NCI-H2227 (cell line): Measurements from ENCODE around the gene SLC66A2.
A peak's percentile ranks its signal among the peaks of the same experiment; 100 is the strongest.
"Not testable (repeated sequence)": the region's sequence is repeated elsewhere in the genome, so short reads cannot be mapped to it uniquely, and the experiment has no call there.

ENCODE experiments used
- DNase-seq: peaks from one replicate; lab custom pipeline; 2025; ENCODE audit not compliant: unreplicated experiment; lab: John Stamatoyannopoulos, UW

SLC66A2 gene

GRCh38 chr18:79869591-79870300, 81.7 kb downstream of the SLC66A2 start:
- no peak for DNase-seq

DNA sequence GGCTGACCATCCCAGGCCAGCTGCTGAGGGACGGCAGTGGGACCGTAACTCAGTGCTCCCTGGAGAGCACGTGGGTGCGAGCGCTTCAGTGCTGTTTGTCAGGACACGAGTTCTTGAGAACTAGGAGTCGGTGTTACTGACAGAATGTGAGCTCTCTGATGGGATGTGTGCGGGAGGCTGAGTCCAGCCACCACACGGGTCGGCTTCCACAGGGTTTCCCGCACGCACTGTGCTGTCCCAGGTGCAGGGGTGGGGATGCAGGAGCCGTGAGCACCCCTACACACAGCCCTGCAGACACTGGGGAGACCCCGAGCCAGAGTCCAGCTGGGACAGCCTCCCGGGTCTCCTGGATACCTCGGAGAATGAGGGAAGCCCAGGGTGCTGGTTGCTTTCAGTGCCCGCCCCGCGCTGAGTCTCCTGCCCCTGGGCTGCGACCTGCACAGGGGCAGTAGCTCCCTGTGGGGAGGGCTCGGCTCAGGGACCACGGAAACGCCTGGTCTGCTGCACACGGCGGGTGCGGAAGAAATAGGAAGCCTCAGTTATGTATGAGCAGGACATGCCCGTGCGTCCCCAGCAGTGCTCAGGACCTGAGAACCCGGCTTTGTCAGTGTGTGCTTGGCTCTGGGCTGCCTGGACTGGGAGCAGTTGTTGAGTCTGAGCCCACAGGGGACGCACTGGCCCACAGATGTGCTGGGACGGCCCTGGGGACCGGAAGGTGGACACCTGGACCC, 82.5 kb downstream of the SLC66A2 start:
- no peak for DNase-seq

DNA sequence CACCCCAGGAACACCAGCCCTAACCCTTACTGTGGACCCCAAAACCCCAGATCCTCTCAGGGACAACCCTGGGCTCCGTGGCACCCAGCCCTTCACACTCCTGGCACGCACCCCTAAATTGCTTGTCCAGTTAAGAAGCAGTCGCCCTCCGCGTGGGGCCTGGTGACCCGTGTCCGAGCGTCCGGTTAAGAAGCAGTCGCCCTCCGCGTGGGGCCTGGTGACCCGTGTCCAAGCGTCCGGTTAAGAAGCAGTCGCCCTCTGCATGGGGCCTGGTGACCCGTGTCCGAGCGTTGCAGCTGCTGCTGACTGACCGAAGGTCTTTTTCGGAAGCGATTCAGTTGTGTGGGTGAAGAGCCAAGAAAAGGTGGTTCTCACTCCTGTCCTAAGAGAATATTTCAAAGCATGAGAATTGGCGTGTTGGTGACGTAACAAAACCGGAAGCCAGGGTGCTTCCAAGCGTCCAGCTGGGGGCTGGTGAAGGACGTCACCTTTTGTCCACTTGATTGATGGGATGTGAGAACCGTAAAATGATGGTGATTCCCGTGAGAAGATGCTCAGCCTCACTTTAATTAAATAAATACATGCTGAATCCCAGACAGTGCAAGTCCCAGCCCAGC, 83.2 kb downstream of the SLC66A2 start:
- no peak for DNase-seq

GRCh38 chr18:79867666-79868065, 83.8 kb downstream of the SLC66A2 start:
- DNase-seq, result no peak

- DNase-seq, result no peak
These were observed 84.4 kb downstream of the SLC66A2 start for GRCh38 chr18:79866889-79867574.

- not testable (repeated sequence) for DNase-seq
These were observed 85.5 kb downstream of the SLC66A2 start for GRCh38 chr18:79865951-79866350.

DNA sequence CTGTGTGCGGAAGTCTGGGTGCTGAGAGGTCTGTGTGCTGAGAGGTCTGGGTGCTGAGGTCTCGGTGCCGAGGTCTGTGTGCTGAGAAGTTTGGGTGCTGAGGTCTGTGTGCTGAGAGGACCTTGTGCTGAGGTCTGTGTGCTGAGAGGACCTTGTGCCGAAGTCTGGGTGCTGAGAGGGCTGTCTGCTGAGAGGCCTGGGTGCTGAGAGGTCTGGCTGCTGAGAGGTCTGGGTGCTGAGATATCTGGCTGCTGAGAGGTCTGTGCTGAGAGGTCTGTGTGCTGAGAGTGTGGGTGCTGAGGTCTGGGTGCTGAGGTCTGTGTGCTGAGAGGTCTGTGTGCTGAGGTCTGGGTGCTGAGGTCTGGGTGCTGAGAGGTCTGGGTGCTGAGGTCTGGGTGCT, 86.5 kb downstream of the SLC66A2 start:
- not testable (repeated sequence) for DNase-seq

DNA sequence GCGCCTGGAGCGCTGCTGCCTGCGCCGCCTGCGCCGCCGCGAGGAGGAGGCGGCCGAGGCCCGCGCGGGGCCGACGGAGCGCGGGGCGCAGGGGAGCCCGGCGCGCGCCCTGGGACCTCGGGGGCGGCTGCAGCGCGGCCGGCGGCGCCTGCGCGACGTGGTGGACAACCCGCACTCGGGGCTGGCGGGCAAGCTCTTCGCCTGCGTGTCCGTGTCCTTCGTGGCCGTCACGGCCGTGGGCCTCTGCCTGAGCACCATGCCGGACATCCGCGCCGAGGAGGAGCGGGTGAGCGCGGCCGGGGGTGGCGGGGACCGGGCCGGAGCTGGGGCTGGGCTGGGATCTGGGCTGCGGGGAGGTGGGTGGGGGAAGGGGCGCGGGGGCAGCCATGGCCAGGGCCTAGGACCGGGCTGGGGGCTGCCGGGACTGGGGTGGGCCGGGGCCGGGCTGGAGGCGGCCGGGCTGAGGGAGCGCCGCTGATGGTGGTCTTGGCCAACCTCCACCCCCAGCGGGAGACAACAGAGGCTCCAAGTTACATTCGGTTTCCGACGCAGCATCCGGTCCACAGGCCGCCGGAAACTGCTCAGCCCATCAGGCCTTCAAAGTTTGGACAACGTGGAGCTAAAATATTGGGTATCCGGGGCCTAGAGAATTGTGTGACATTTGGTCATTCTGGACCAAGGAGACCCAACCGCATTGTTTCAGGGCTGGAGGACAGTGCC, 87.3 kb downstream of the SLC66A2 start:
- DNase-seq, result no peak

DNA sequence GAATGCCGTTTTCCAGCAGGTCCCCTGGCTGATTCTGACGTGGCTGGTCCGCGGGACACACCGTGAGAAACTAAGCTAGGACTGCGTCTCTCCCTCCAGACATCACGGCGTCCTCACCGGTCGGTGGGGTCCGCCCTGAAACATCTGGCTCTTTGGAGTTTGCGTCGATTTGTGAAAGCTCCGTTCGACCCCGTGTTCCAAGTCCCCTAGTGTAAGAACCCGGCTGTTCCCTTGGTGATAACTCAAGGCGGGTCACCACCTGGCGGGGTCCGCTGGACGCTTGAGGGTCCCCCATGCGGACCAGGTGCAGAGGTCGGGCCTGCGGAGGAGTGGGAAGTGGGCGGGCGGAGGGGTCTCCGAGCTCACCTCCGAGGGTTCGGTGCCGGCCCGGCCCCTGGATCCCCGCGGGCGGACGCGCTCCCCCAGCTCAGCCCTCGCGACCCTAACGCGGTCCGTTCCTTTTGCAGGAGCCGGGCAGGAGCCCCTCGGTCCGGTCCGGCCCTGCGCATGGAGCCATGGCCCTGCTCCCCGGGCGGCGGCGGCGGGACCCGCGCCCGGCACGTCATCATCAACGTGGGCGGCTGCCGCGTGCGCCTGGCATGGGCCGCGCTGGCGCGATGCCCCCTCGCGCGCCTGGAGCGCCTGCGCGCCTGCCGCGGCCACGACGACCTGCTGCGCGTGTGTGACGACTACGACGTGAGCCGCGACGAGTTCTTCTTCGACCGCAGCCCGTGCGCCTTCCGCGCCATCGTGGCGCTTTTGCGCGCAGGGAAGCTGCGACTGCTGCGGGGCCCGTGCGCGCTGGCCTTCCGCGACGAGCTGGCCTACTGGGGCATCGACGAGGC, 88.1 kb downstream of the SLC66A2 start:
- DNase-seq, result no peak

GRCh38 chr18:79862562-79862961, 88.9 kb downstream of the SLC66A2 start:
- no peak for DNase-seq

DNA sequence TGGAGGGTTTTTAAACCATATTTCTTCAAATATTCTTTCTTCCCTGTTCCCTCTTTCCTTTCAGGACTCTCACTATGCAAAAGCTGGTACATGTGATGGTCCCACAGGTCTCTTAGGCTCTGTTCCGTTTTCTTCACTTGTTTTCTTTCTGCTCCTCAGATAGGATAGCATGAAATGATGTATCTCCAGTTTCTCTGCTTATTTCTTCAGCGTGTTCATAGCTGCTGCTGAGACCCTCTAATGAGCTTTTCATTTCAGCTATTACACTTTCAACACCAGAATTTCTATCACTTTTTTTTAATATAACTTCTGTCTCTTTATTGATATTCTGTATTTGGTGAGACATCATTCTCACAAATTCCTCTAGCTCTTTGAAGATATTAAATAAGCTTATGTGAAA, 89.8 kb downstream of the SLC66A2 start:
- DNase-seq, result no peak

GRCh38 chr18:79859314-79859713, 92.1 kb downstream of the SLC66A2 start:
- no peak for DNase-seq

DNA sequence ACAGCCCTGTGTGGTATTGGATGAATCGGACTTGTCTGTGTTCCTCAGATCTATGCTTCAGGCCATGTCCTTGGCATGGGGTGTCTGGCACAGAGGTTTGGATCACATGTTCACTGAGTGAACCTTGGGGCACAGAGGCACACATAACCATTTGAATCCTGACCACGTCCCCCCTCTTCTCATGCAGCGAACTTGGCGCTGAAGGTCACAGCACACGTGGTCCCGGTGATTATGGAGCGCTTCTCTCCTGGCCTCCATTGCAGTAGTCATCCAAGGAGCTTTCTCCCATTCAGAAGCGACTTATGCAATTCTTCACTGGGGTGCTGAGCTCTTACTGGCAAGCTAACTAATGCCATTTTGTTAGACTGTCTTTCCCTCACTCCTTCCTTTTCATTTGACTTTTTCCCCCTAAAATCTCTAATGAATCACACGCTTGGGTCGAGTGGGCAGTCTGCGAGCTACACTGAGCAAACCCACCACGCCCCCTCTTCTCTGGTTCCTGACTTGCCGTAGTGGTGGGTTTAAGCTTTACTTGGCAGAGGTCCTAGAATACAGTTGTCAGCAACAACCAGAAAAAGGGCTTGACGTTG, 94.3 kb downstream of the SLC66A2 start:
- DNase-seq, result peak; percentile 7

DNA sequence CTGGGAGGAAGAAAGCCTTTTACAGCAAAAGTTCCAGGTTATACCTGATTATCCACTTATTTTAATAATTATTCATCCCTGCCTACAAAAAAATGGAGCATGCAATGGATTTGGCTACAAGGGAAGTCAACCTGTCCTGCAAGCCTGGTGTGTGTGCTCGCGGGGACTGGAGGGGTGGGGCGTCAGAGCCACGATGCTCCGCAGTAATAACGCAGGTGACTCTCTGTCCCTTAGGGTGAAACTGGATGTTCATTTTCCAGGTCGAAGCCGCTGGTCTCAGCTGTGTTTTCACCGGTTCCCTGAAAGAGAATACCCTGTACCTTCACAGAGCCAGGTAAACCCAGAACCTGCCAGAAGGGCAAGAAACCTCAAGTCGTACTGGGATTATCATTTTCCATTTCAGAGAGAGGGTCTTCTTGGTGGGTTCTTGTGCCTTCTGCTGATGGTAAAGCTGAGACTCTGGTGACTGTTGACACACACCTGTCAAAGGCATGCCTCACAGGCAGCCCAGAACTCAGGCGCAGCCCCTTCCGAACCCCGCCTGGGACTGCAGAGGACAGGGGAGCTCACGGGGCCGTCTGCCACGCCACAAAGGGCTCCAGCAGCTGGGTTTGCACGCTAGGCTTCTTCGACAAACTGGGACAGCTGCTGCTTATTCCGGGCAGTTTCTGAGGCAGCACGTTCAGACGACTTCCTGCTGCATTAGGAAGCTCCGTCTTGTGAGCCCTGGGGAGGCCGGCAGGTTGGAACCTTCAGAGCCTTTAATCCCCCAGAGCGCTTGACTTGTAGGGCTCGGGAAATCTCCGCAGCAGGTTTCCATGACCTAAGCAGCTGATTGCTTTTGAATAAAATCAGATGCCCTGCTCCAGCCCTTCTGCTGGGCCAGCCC, 95.1 kb downstream of the SLC66A2 start:
- peak; percentile 34 for DNase-seq

DNA sequence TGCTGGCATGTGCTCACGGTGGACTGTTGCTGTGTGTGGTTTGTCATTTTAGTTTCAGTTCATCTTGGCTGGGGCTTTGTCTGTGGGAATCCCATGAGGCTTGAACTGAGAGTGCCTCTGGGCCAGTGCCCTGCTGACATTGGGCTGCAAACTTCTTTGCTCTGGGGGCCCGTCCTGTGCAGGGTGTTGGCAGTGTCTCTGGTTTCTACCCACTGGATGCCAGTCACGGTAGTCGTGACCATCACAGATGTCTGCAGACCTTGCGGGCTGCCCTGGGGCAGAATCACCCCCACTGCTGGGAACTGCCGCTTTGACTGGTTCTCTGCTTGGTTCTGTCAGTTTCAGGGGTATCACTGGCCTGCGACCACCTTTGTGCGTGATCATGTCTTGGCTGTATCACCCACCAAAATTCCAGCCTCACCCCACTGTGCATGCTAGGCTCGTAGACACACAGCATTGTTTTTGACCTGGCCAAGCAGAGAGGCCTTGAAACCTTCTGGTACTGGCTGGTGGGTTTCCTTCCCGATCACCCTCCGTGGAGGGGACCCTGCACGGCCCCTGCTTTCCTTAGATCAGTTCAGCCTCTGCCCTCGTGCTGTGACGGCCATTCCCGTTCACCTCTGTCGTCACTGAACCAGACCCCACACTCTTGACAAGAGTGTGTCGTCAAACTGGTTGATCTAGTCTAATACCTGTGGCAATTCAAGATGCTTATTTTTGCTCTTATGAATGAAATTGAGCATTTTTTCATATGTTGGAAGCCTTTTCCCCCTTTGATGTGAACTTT, 96.1 kb downstream of the SLC66A2 start:
- DNase-seq, result no peak

DNA sequence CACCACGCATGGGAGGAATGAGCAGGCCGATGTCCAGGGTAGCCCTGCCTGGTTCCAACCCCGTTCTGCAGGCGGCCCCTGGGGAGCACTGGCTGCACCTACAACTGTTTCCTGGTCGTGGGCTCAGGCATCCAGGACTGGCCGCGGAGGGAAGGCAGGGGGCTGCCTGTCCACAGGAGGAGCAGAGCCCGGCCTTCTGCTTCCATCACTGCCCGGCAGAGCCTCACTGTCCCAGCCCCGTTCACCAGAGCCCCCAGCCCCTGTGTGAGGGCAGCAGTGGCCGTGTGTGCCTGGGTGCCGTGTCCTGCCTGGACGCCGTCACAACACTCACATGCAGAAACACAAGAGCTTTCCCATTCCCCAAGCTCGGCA, 97.5 kb downstream of the SLC66A2 start:
- no peak for DNase-seq

GRCh38 chr18:79853303-79853992, 98.0 kb downstream of the SLC66A2 start:
- no peak for DNase-seq
